ENCODE measurements around the gene RPS5.
"Not testable (repeated sequence)": the region's sequence is repeated elsewhere in the genome, so short reads cannot be mapped to it uniquely, and the experiment has no call there.

The RPS5 gene

GRCh38 chr19:58362272-58362994 lies 24.6 kb upstream of the RPS5 start, which contains the start of gene ZNF497:
TSS of gene ZNF497 (minus strand) at chr19:58362751. CDS start at chr19:58357635, 5,116 bp downstream.
- TF ChIP-seq POLR2AphosphoS5 (IDR thresholded peaks at IDR 0.05; ENCODE audit: low read depth, low read length), result peak; percentile 80
- TF ChIP-seq TAF1 (IDR thresholded peaks at IDR 0.05; ENCODE audit: borderline replicate concordance, low read depth, low read length), result peak; percentile 78; the same call in 1 of the 2 replicates
- TF ChIP-seq POLR2A (IDR thresholded peaks at IDR 0.05; ENCODE audit: low read depth, low read length), result peak; percentile 71
- DNase-seq (ENCODE audit: insufficient read length) (peak; percentile 100), FAIRE-seq (peak; percentile 100)

- TF ChIP-seq POLR2A (IDR thresholded peaks at IDR 0.05; ENCODE audit: low read depth, low read length), result no peak
- TF ChIP-seq TAF1 (IDR thresholded peaks at IDR 0.05; ENCODE audit: borderline replicate concordance, low read depth, low read length), result no peak
- TF ChIP-seq POLR2AphosphoS5 (IDR thresholded peaks at IDR 0.05; ENCODE audit: low read depth, low read length), result no peak
- DNase-seq (ENCODE audit: insufficient read length), result no peak
- FAIRE-seq, result no peak
Measured at GRCh38 chr19:58364146-58364545, 22.9 kb upstream of the RPS5 start.

GRCh38 chr19:58366585-58367430 lies 20.3 kb upstream of the RPS5 start:
- no peak for DNase-seq (ENCODE audit: insufficient read length)
- FAIRE-seq, result no peak
- TF ChIP-seq POLR2AphosphoS5 (IDR thresholded peaks at IDR 0.05; ENCODE audit: low read depth, low read length) (no peak), POLR2A (IDR thresholded peaks at IDR 0.05; ENCODE audit: low read depth, low read length) (no peak), TAF1 (IDR thresholded peaks at IDR 0.05; ENCODE audit: borderline replicate concordance, low read depth, low read length) (no peak)

- TF ChIP-seq TAF1 (IDR thresholded peaks at IDR 0.05; ENCODE audit: borderline replicate concordance, low read depth, low read length), result no peak
- TF ChIP-seq POLR2A (IDR thresholded peaks at IDR 0.05; ENCODE audit: low read depth, low read length), result no peak
- no peak for TF ChIP-seq POLR2AphosphoS5 (IDR thresholded peaks at IDR 0.05; ENCODE audit: low read depth, low read length)
- no peak for FAIRE-seq
- no peak for DNase-seq (ENCODE audit: insufficient read length)
Measured at GRCh38 chr19:58367698-58368454, 19.2 kb upstream of the RPS5 start.

- no peak for TF ChIP-seq TAF1 (IDR thresholded peaks at IDR 0.05; ENCODE audit: borderline replicate concordance, low read depth, low read length)
- TF ChIP-seq POLR2AphosphoS5 (IDR thresholded peaks at IDR 0.05; ENCODE audit: low read depth, low read length), result no peak
- no peak for DNase-seq (ENCODE audit: insufficient read length)
- FAIRE-seq, result no peak
Measured at GRCh38 chr19:58368561-58369360, 18.3 kb upstream of the RPS5 start.

- TF ChIP-seq POLR2AphosphoS5 (IDR thresholded peaks at IDR 0.05; ENCODE audit: low read depth, low read length) (no peak), POLR2A (IDR thresholded peaks at IDR 0.05; ENCODE audit: low read depth, low read length) (no peak), TAF1 (IDR thresholded peaks at IDR 0.05; ENCODE audit: borderline replicate concordance, low read depth, low read length) (no peak)
- no peak for FAIRE-seq
- no peak for DNase-seq (ENCODE audit: insufficient read length)
Measured at GRCh38 chr19:58372311-58373133, 14.5 kb upstream of the RPS5 start.

- FAIRE-seq, result no peak
- TF ChIP-seq POLR2AphosphoS5 (IDR thresholded peaks at IDR 0.05; ENCODE audit: low read depth, low read length), result no peak
- TF ChIP-seq POLR2A (IDR thresholded peaks at IDR 0.05; ENCODE audit: low read depth, low read length), result no peak
- TF ChIP-seq TAF1 (IDR thresholded peaks at IDR 0.05; ENCODE audit: borderline replicate concordance, low read depth, low read length), result no peak
Measured at GRCh38 chr19:58374200-58374599, 12.9 kb upstream of the RPS5 start.

GRCh38 chr19:58376724-58377123 lies 10.3 kb upstream of the RPS5 start:
- not testable (repeated sequence) for DNase-seq (ENCODE audit: insufficient read length); FAIRE-seq

More at GRCh38 chr19:58374200-58374599, 12.9 kb upstream of the RPS5 start:
- DNase-seq (ENCODE audit: insufficient read length), result no peak

- no peak for DNase-seq (ENCODE audit: insufficient read length)
- TF ChIP-seq POLR2AphosphoS5 (IDR thresholded peaks at IDR 0.05; ENCODE audit: low read depth, low read length) (no peak), TAF1 (IDR thresholded peaks at IDR 0.05; ENCODE audit: borderline replicate concordance, low read depth, low read length) (no peak), POLR2A (IDR thresholded peaks at IDR 0.05; ENCODE audit: low read depth, low read length) (no peak)
- FAIRE-seq, result no peak
Measured at GRCh38 chr19:58379246-58379645, 7.8 kb upstream of the RPS5 start.

GRCh38 chr19:58380037-58380661 lies 6.9 kb upstream of the RPS5 start:
- TF ChIP-seq POLR2A (IDR thresholded peaks at IDR 0.05; ENCODE audit: low read depth, low read length) (no peak), TAF1 (IDR thresholded peaks at IDR 0.05; ENCODE audit: borderline replicate concordance, low read depth, low read length) (no peak), POLR2AphosphoS5 (IDR thresholded peaks at IDR 0.05; ENCODE audit: low read depth, low read length) (no peak)
- no peak for DNase-seq (ENCODE audit: insufficient read length)
- no peak for FAIRE-seq

Measured in GM12892 (cell line).